CD14-positive monocyte (primary cell): ENCODE data around the gene SLC22A7. TPM values are rescaled to one million over a fixed set of nuclear protein-coding genes. Genes with fewer than 3 reads are reported as not detected.
A peak's percentile ranks its signal among the peaks of the same experiment; 100 is the strongest.

Experiments used
- DNase-seq, 3 donors: peaks; one replicate each; pipeline ENCODE4 v3.0.0-alpha.2; 2011 to 2022
- H2AFZ ChIP-seq: 2 replicates; pipeline ENCODE4 v1.6.0; 2012; ENCODE audit warnings: mild to moderate bottlenecking, low read depth, low read length, inconsistent platforms; ENCODE audit not compliant: insufficient read depth, poor library complexity, severe bottlenecking
- H3K27ac ChIP-seq, 2 donors: 1 replicate in 1 of 2; 2 replicates in 1 of 2; pipeline ENCODE4 v1.5.1; 2012 to 2013; ENCODE audit warnings: low read length in 2 of 2, control low read depth in 1 of 2, inconsistent platforms in 1 of 2, low read depth in 1 of 2, mild to moderate bottlenecking in 1 of 2
- H3K27me3 ChIP-seq, 2 donors: one replicate each; pipeline versions ENCODE4 v1.6.0 to v1.6.1; 2011 to 2013; ENCODE audit warnings: low read length in 2 of 2; ENCODE audit not compliant: control insufficient read depth in 2 of 2, insufficient read depth in 2 of 2
- H3K36me3 ChIP-seq, 2 donors: replicated peaks in 1 of 2; 1 replicate in 1 of 2; 2 replicates in 1 of 2; pipeline versions ENCODE4 v1.5.1 to v1.6.1; 2012 to 2013; ENCODE audit warnings: low read length in 2 of 2, control low read depth in 1 of 2, inconsistent platforms in 1 of 2, mild to moderate bottlenecking in 1 of 2; ENCODE audit not compliant: insufficient read depth in 2 of 2, control insufficient read depth in 1 of 2
- H3K4me1 ChIP-seq, 2 donors: 1 replicate in 1 of 2; 2 replicates in 1 of 2; pipeline versions ENCODE4 v1.5.1 to v1.6.1; 2012 to 2013; ENCODE audit warnings: low read length in 2 of 2, control low read depth in 1 of 2, inconsistent platforms in 1 of 2, mild to moderate bottlenecking in 1 of 2, moderate library complexity in 1 of 2; ENCODE audit not compliant: insufficient read depth in 2 of 2, control insufficient read depth in 1 of 2
- H3K4me2 ChIP-seq: replicated peaks from 2 replicates; pipeline ENCODE3; 2012; ENCODE audit warnings: low read length, moderate library complexity, mild to moderate bottlenecking; ENCODE audit not compliant: poor library complexity, severe bottlenecking; ENCODE audit errors: extremely low read depth
- H3K4me3 ChIP-seq, 3 experiments: fragments of 200-600 bp in 1 of 3; sonication (generic) in 1 of 3; replicated peaks in 1 of 3; 1 replicate in 2 of 3; 2 replicates in 1 of 3; pipeline ENCODE4 v1.5.1; 2011 to 2013; ENCODE audit warnings: low read length in 3 of 3, mild to moderate bottlenecking in 3 of 3, control low read depth in 2 of 3, low read depth in 2 of 3, inconsistent platforms in 1 of 3, moderate library complexity in 1 of 3
- H3K79me2 ChIP-seq: 2 replicates; pipeline ENCODE4 v1.6.0; 2012; ENCODE audit warnings: mild to moderate bottlenecking, control low read depth, inconsistent platforms, low read length, moderate library complexity; ENCODE audit not compliant: insufficient read depth
- H3K9ac ChIP-seq: 2 replicates; pipeline ENCODE4 v1.6.0; 2017; ENCODE audit warnings: low read length, mild to moderate bottlenecking; ENCODE audit not compliant: insufficient read depth, poor library complexity, severe bottlenecking
- H3K9me3 ChIP-seq, 2 donors: replicated peaks in 1 of 2; 1 replicate in 1 of 2; 2 replicates in 1 of 2; pipeline versions ENCODE4 v1.5.1 to v1.6.1; 2012 to 2013; ENCODE audit warnings: low read length in 2 of 2, control low read depth in 1 of 2; ENCODE audit not compliant: control insufficient read depth in 1 of 2, insufficient read depth in 1 of 2
- H4K20me1 ChIP-seq: 2 replicates; pipeline ENCODE4 v1.6.0; 2012; ENCODE audit warnings: mild to moderate bottlenecking, low read length, control low read depth, moderate library complexity; ENCODE audit not compliant: insufficient read depth
- H3K27ac Mint-ChIP-seq, 7 donors: one replicate each; pipeline ENCODE4 v1.8.0; 2020; ENCODE audit warnings: mild to moderate bottlenecking in 7 of 7, mixed read lengths in 7 of 7, moderate library complexity in 6 of 7, inconsistent platforms in 2 of 7
- H3K27me3 Mint-ChIP-seq, 3 donors: one replicate each; pipeline ENCODE4 v1.8.0; 2021 to 2022; ENCODE audit warnings: low read depth in 3 of 3, mild to moderate bottlenecking in 3 of 3, mixed read lengths in 3 of 3, moderate library complexity in 3 of 3, inconsistent platforms in 1 of 3
- H3K36me3 Mint-ChIP-seq, 2 donors: one replicate each; pipeline ENCODE4 v1.8.0; 2020; ENCODE audit warnings: mixed read lengths in 2 of 2, inconsistent platforms in 1 of 2, mild to moderate bottlenecking in 1 of 2
- H3K4me1 Mint-ChIP-seq: one replicate; pipeline ENCODE4 v1.8.0; 2020; ENCODE audit warnings: mild to moderate bottlenecking, mixed read lengths
- H3K4me3 Mint-ChIP-seq, 2 donors: one replicate each; pipeline ENCODE4 v1.8.0; 2020; ENCODE audit warnings: mild to moderate bottlenecking in 2 of 2, mixed read lengths in 2 of 2, moderate library complexity in 1 of 2
- H3K9me3 Mint-ChIP-seq, 7 donors: one replicate each; pipeline ENCODE4 v1.8.0; 2020 to 2022; ENCODE audit warnings: mixed read lengths in 7 of 7, mild to moderate bottlenecking in 6 of 7, moderate library complexity in 6 of 7, inconsistent platforms in 2 of 7
- CTCF ChIP-seq: fragments of 200-600 bp; IDR thresholded peaks from one replicate; pipeline ENCODE4 v1.8.0; 2022; ENCODE audit warnings: antibody characterized with exemption, mild to moderate bottlenecking
- WGBS: methylation state at CpG from one replicate; pipeline ENCODE4 v1.1.5; 2013; ENCODE audit warnings: missing lambda C conversion rate; ENCODE audit not compliant: insufficient coverage; 5-methylcytosine and 5-hydroxymethylcytosine counted together
- intact Hi-C, 2 donors: fragments of 100-400 bp; cut with micrococcal nuclease; formaldehyde crosslinking; loops; one replicate each; pipeline versions ENCODE4 v1.15.0 to v1.15.1; 2023
- polyA plus RNA-seq, 3 donors: library from polyadenylated mRNA; depleted of rRNA in 1 of 3; unstranded in 2 of 3; stranded (reverse) in 1 of 3; fragments of 300-500 nt in 2 of 3; fragments of >200 nt in 1 of 3; fragmentation: Illumina TruSeq in 2 of 3; gene quantifications; 1 replicate in 2 of 3; 2 replicates in 1 of 3; pipeline ENCODE4 v1.2.3, GENCODE V29; 2012 to 2021

Gene SLC22A7
- polyA plus RNA-seq, 3 donors, result not detected

GRCh38 chr6:43257367-43258145 is 40.5 kb upstream of the SLC22A7 start:
- no peak overlapping the region for H3K4me3 ChIP-seq
- Mint-ChIP-seq H3K9me3 (no peaks in the 10 kb centered on the region), H3K27ac (peak overlapping the region in 1 of 7 donors; percentile 66), H3K27me3 (peaks cover 18 to 23% (median 22%) of the 10 kb centered on the region in 3 donors), H3K4me3 (no peak overlapping the region), H3K36me3 (no peaks in the 10 kb centered on the region), H3K4me1 (no peaks in the 10 kb centered on the region)
- H3K36me3 ChIP-seq, result no peaks in the 10 kb centered on the region
- H3K9ac ChIP-seq, result no peak overlapping the region
- 93% methylated on average over 8 of the region's 12 CpGs for WGBS
- H3K27ac ChIP-seq, result no peak overlapping the region
- no peaks in the 10 kb centered on the region for H3K9me3 ChIP-seq
- no peaks in the 10 kb centered on the region for H3K4me1 ChIP-seq
- intact Hi-C loops, result no loop called here
- no peak overlapping the region for H2AFZ ChIP-seq
- H3K79me2 ChIP-seq, result no peaks in the 10 kb centered on the region
- no peak for DNase-seq
- H3K27me3 ChIP-seq, result peaks cover 0 to 9% of the 10 kb centered on the region in 2 donors
- no peak for TF ChIP-seq CTCF
- no peaks in the 10 kb centered on the region for H4K20me1 ChIP-seq
- H3K4me2 ChIP-seq, result no peak overlapping the region

GRCh38 chr6:43258180-43258579 is 39.9 kb upstream of the SLC22A7 start:
- H3K27ac Mint-ChIP-seq, result peak overlapping the region in 1 of 7 donors; percentile 66
- no peak overlapping the region for H3K4me3 Mint-ChIP-seq
- Histone ChIP-seq H3K4me3 (no peak overlapping the region), H3K9ac (no peak overlapping the region), H3K36me3 (no peaks in the 10 kb centered on the region), H4K20me1 (no peaks in the 10 kb centered on the region), H3K4me1 (no peaks in the 10 kb centered on the region), H3K27ac (no peak overlapping the region), H3K4me2 (no peak overlapping the region), H3K9me3 (no peaks in the 10 kb centered on the region), H3K79me2 (no peaks in the 10 kb centered on the region), H2AFZ (no peak overlapping the region), H3K27me3 (peaks cover 0 to 2% of the 10 kb centered on the region in 2 donors)
- no peak for DNase-seq
- H3K4me1 Mint-ChIP-seq, result no peaks in the 10 kb centered on the region
- H3K27me3 Mint-ChIP-seq, result peaks cover 14 to 22% (median 17%) of the 10 kb centered on the region in 3 donors
- intact Hi-C loops, result no loop called here
- TF ChIP-seq CTCF, result no peak
- H3K9me3 Mint-ChIP-seq, result no peaks in the 10 kb centered on the region
- H3K36me3 Mint-ChIP-seq, result no peaks in the 10 kb centered on the region
- WGBS, result 100% methylated on average over 1 of the region's 4 CpGs
